ENCODE data around the gene ENOSF1.
"Not testable (repeated sequence)": the region's sequence is repeated elsewhere in the genome, so short reads cannot be mapped to it uniquely, and the experiment has no call there.

Gene ENOSF1

GRCh38 chr18:683531-683930, 28.9 kb downstream of the ENOSF1 start:
- Histone ChIP-seq H3K27ac (ENCODE audit: insufficient read depth, low read length, poor library complexity, severe bottlenecking) (no peak overlapping the region), H3K27me3 (replicated peaks; ENCODE audit: control insufficient read depth, insufficient read depth, low read length, poor library complexity, severe bottlenecking) (no peaks in the 10 kb centered on the region), H3K4me1 (ENCODE audit: control insufficient read depth, insufficient read depth, low read length, poor library complexity, severe bottlenecking) (peaks cover 9% of the 10 kb centered on the region), H3K4me3 (ENCODE audit: insufficient read depth, low read depth, low read length, poor library complexity, severe bottlenecking) (no peak overlapping the region), H3K9me3 (ENCODE audit: control insufficient read depth, low read length) (no peaks in the 10 kb centered on the region), H3K36me3 (ENCODE audit: control insufficient read depth, insufficient read depth, low read length) (peaks cover 11% of the 10 kb centered on the region)
- DNase-seq: no peak

- Histone ChIP-seq H3K27ac (ENCODE audit: insufficient read depth, low read length, poor library complexity, severe bottlenecking) (no peak overlapping the region), H3K4me1 (ENCODE audit: control insufficient read depth, insufficient read depth, low read length, poor library complexity, severe bottlenecking) (peaks cover 9% of the 10 kb centered on the region), H3K9me3 (ENCODE audit: control insufficient read depth, low read length) (no peaks in the 10 kb centered on the region), H3K27me3 (replicated peaks; ENCODE audit: control insufficient read depth, insufficient read depth, low read length, poor library complexity, severe bottlenecking) (no peaks in the 10 kb centered on the region), H3K4me3 (ENCODE audit: insufficient read depth, low read depth, low read length, poor library complexity, severe bottlenecking) (no peak overlapping the region), H3K36me3 (ENCODE audit: control insufficient read depth, insufficient read depth, low read length) (peaks cover 13% of the 10 kb centered on the region)
- no peak for DNase-seq
These were observed 29.6 kb downstream of the ENOSF1 start for GRCh38 chr18:682833-683232.

- H3K36me3 ChIP-seq (ENCODE audit: control insufficient read depth, insufficient read depth, low read length): peaks cover 13% of the 10 kb centered on the region
- H3K4me3 ChIP-seq (ENCODE audit: insufficient read depth, low read depth, low read length, poor library complexity, severe bottlenecking); H3K27ac ChIP-seq (ENCODE audit: insufficient read depth, low read length, poor library complexity, severe bottlenecking); H3K4me1 ChIP-seq (ENCODE audit: control insufficient read depth, insufficient read depth, low read length, poor library complexity, severe bottlenecking); DNase-seq; H3K9me3 ChIP-seq (ENCODE audit: control insufficient read depth, low read length); H3K27me3 ChIP-seq (replicated peaks; ENCODE audit: control insufficient read depth, insufficient read depth, low read length, poor library complexity, severe bottlenecking): not testable (repeated sequence)
These were observed 30.0 kb downstream of the ENOSF1 start for GRCh38 chr18:682416-682815.

DNA sequence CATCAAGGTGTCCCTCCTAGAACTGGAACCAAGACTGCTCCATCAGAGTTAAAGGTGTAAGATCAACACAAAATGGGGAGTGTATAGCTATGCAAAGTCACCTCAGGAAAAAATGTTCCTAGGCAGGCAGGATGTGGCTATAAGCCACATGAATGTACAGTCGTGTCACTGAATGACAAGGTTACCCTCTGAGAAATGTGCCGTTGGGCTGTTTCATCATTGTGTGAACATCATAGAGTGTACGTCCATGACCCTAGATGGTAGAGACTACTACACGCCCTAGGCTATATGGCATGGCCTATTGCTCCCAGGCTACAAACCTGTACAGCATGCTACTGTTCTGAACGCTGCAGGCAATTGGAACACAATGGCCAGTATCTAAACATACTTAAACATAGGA, 30.4 kb downstream of the ENOSF1 start:
- peak in 2 of 3 donors; percentile 8 to 15 for DNase-seq
- Histone ChIP-seq H3K4me3 (ENCODE audit: insufficient read depth, low read depth, low read length, poor library complexity, severe bottlenecking) (no peak overlapping the region), H3K27me3 (replicated peaks; ENCODE audit: control insufficient read depth, insufficient read depth, low read length, poor library complexity, severe bottlenecking) (no peaks in the 10 kb centered on the region), H3K27ac (ENCODE audit: insufficient read depth, low read length, poor library complexity, severe bottlenecking) (no peak overlapping the region), H3K9me3 (ENCODE audit: control insufficient read depth, low read length) (no peaks in the 10 kb centered on the region), H3K4me1 (ENCODE audit: control insufficient read depth, insufficient read depth, low read length, poor library complexity, severe bottlenecking) (peaks cover 9% of the 10 kb centered on the region), H3K36me3 (ENCODE audit: control insufficient read depth, insufficient read depth, low read length) (peaks cover 13% of the 10 kb centered on the region)

DNA sequence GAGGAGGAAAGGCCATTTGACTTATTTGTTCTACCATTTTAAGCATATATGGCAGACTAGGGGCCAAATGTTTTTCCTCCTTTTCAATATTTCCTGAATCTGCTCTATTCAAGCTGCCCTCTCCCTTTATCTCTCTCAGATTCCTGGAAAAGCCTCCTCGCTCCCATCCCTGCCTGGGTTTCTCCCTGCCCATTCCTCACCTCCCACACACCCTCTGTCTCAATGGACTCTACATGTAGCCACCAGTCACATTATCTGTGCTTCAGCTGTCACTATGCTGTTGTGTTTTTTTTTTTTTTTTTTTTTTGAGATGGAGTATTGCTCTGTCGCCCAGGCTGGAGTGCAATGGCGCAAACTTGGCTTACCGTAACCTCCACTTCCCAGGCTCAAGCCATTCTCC, 32.0 kb downstream of the ENOSF1 start:
- Histone ChIP-seq H3K27ac (ENCODE audit: insufficient read depth, low read length, poor library complexity, severe bottlenecking) (no peak overlapping the region), H3K36me3 (ENCODE audit: control insufficient read depth, insufficient read depth, low read length) (peaks cover 13% of the 10 kb centered on the region), H3K4me1 (ENCODE audit: control insufficient read depth, insufficient read depth, low read length, poor library complexity, severe bottlenecking) (peaks cover 9% of the 10 kb centered on the region), H3K4me3 (ENCODE audit: insufficient read depth, low read depth, low read length, poor library complexity, severe bottlenecking) (no peak overlapping the region), H3K9me3 (ENCODE audit: control insufficient read depth, low read length) (no peaks in the 10 kb centered on the region), H3K27me3 (replicated peaks; ENCODE audit: control insufficient read depth, insufficient read depth, low read length, poor library complexity, severe bottlenecking) (no peaks in the 10 kb centered on the region)
- DNase-seq: no peak

DNA sequence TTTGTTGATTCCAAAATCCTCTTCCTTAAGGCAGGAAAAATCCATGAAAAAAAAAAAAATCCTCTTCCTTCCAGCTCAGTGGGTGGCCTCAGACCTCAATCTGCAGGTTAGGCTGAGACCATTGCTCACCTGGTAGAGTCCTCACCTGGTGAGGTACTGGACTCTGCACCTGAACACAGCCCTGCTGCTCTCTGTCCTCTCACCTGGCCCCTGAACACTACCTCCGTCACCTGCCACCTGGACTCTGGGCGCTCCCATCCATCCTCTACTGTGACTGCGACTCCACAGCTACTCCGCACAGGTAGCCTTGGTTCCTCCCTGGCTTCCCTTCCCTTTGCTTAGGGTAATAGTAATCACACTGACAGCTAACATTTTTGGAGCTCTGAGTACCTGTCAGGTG, 32.9 kb downstream of the ENOSF1 start:
- no peaks in the 10 kb centered on the region for H3K9me3 ChIP-seq (ENCODE audit: control insufficient read depth, low read length)
- H3K4me3 ChIP-seq (ENCODE audit: insufficient read depth, low read depth, low read length, poor library complexity, severe bottlenecking): no peak overlapping the region
- no peak overlapping the region for H3K27ac ChIP-seq (ENCODE audit: insufficient read depth, low read length, poor library complexity, severe bottlenecking)
- no peak for DNase-seq
- H3K27me3 ChIP-seq (replicated peaks; ENCODE audit: control insufficient read depth, insufficient read depth, low read length, poor library complexity, severe bottlenecking): no peaks in the 10 kb centered on the region
- H3K36me3 ChIP-seq (ENCODE audit: control insufficient read depth, insufficient read depth, low read length): peaks cover 21% of the 10 kb centered on the region
- H3K4me1 ChIP-seq (ENCODE audit: control insufficient read depth, insufficient read depth, low read length, poor library complexity, severe bottlenecking): peaks cover 9% of the 10 kb centered on the region

DNA sequence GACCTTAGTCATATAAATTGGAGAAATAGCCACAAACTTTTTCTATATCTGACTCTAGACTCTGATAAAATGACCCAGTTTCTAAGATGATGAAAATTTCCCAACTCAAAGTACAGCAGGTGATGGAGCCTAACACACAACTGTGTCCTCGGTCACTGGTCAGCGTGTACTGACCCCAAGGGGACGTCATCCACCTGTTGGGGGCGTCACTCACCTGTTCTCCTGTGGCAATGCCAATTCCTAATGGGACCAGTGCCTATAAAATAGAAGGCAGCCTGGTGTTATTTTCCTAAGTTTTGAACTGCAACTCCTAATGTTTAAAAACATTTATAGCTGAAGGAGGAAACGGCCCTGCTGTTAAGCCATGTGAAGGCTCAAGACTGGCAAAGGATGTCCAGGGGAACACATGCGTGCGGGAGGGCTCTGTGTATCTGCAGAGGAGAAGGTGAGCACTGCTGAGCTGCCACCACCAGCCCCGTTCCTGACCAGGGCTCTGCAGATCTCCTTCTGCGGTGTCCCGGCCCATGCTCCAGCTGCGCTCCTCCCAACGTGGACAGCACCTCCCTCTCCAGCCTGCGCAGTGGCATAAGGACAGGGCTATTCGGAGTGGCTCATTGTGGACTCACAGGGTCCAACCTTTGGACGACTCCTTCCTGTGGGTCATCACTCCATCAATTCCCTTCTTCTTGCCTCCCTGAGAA, 33.8 kb downstream of the ENOSF1 start:
- Histone ChIP-seq H3K27me3 (replicated peaks; ENCODE audit: control insufficient read depth, insufficient read depth, low read length, poor library complexity, severe bottlenecking) (no peaks in the 10 kb centered on the region), H3K36me3 (ENCODE audit: control insufficient read depth, insufficient read depth, low read length) (peaks cover 21% of the 10 kb centered on the region), H3K9me3 (ENCODE audit: control insufficient read depth, low read length) (no peaks in the 10 kb centered on the region), H3K4me3 (ENCODE audit: insufficient read depth, low read depth, low read length, poor library complexity, severe bottlenecking) (no peak overlapping the region), H3K27ac (ENCODE audit: insufficient read depth, low read length, poor library complexity, severe bottlenecking) (no peak overlapping the region), H3K4me1 (ENCODE audit: control insufficient read depth, insufficient read depth, low read length, poor library complexity, severe bottlenecking) (peaks cover 9% of the 10 kb centered on the region)
- DNase-seq: no peak

DNA sequence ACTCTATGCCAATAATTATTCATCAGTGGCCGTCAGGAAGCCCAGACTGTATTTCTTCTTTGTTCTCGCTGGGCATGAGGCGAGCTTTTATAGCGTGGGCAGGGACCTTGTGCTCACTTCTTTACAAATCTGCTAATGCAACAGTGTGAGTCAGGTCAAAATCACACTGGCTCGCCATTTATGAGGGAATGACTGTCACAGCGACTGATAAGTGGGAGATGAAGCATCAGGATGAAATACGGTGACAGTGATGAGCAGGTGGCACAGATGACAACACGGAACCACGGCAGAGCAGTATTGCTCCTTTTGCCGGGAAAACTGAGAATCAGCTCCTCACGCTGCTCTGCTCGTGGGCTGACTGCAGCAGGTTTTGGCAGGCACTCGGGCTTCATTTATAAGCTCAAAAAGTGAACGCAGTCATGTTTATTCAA, 34.5 kb downstream of the ENOSF1 start:
- no peak overlapping the region for H3K4me3 ChIP-seq (ENCODE audit: insufficient read depth, low read depth, low read length, poor library complexity, severe bottlenecking)
- H3K27me3 ChIP-seq (replicated peaks; ENCODE audit: control insufficient read depth, insufficient read depth, low read length, poor library complexity, severe bottlenecking): no peaks in the 10 kb centered on the region
- peaks cover 23% of the 10 kb centered on the region for H3K36me3 ChIP-seq (ENCODE audit: control insufficient read depth, insufficient read depth, low read length)
- peaks cover 9% of the 10 kb centered on the region for H3K4me1 ChIP-seq (ENCODE audit: control insufficient read depth, insufficient read depth, low read length, poor library complexity, severe bottlenecking)
- H3K9me3 ChIP-seq (ENCODE audit: control insufficient read depth, low read length): no peaks in the 10 kb centered on the region
- H3K27ac ChIP-seq (ENCODE audit: insufficient read depth, low read length, poor library complexity, severe bottlenecking): no peak overlapping the region
- no peak for DNase-seq

GRCh38 chr18:677145-677544, 35.3 kb downstream of the ENOSF1 start:
- Histone ChIP-seq H3K4me1 (ENCODE audit: control insufficient read depth, insufficient read depth, low read length, poor library complexity, severe bottlenecking) (peaks cover 6% of the 10 kb centered on the region), H3K36me3 (ENCODE audit: control insufficient read depth, insufficient read depth, low read length) (peaks cover 24% of the 10 kb centered on the region), H3K27ac (ENCODE audit: insufficient read depth, low read length, poor library complexity, severe bottlenecking) (no peak overlapping the region), H3K9me3 (ENCODE audit: control insufficient read depth, low read length) (no peaks in the 10 kb centered on the region), H3K27me3 (replicated peaks; ENCODE audit: control insufficient read depth, insufficient read depth, low read length, poor library complexity, severe bottlenecking) (no peaks in the 10 kb centered on the region), H3K4me3 (ENCODE audit: insufficient read depth, low read depth, low read length, poor library complexity, severe bottlenecking) (no peak overlapping the region)
- DNase-seq: no peak

DNA sequence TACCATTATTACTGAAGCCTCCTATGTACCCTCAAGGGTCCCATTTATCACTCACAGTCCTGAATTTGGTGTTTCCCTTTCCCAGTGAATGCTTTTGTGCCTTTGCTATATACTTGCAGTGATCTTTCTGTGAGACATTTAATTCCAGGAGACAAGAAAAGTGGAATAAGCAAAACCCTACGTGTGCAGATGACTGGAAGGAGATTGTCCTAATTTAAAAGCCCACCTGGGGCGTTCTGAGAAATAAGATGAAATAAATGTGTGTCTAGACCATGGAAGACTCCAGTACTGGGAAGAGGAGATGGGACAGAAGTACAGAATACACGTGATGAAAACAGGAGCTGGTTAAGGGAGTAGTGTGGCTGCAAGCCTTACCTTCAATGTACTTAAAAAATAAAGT, 35.7 kb downstream of the ENOSF1 start:
- Histone ChIP-seq H3K27ac (ENCODE audit: insufficient read depth, low read length, poor library complexity, severe bottlenecking) (no peak overlapping the region), H3K4me3 (ENCODE audit: insufficient read depth, low read depth, low read length, poor library complexity, severe bottlenecking) (no peak overlapping the region), H3K27me3 (replicated peaks; ENCODE audit: control insufficient read depth, insufficient read depth, low read length, poor library complexity, severe bottlenecking) (no peaks in the 10 kb centered on the region), H3K9me3 (ENCODE audit: control insufficient read depth, low read length) (no peaks in the 10 kb centered on the region), H3K36me3 (ENCODE audit: control insufficient read depth, insufficient read depth, low read length) (peaks cover 24% of the 10 kb centered on the region), H3K4me1 (ENCODE audit: control insufficient read depth, insufficient read depth, low read length, poor library complexity, severe bottlenecking) (peaks cover 2% of the 10 kb centered on the region)
- DNase-seq: no peak

All from effector memory CD4-positive, alpha-beta T cell (primary cell).